Adrenal gland (tissue), 5 donors: ENCODE results near the gene SS18.

Experiments
- POLR2A ChIP-seq, 2 donors: fragments of 450-650 bp; IDR thresholded peaks; one replicate each; pipeline ENCODE4 v1.6.1; 2017; ENCODE audit warnings: antibody characterized with exemption in 2 of 2, mild to moderate bottlenecking in 2 of 2, moderate library complexity in 1 of 2
- TF ChIP-seq, protein P1 (sequence below), 6 experiments: fragments of 450-650 bp in 4 of 6; fragments of 200-600 bp in 2 of 6; sonication (generic) in 1 of 6; IDR thresholded peaks; 1 replicate in 5 of 6; 2 replicates in 1 of 6; pipeline versions ENCODE4 v1.5.1 to v1.8.0; 2016 to 2021; ENCODE audit warnings: antibody characterized with exemption in 6 of 6, mild to moderate bottlenecking in 2 of 6, moderate library complexity in 1 of 6
- donor health status: DM: no; HTN: no; CAD: no.

DNA sequence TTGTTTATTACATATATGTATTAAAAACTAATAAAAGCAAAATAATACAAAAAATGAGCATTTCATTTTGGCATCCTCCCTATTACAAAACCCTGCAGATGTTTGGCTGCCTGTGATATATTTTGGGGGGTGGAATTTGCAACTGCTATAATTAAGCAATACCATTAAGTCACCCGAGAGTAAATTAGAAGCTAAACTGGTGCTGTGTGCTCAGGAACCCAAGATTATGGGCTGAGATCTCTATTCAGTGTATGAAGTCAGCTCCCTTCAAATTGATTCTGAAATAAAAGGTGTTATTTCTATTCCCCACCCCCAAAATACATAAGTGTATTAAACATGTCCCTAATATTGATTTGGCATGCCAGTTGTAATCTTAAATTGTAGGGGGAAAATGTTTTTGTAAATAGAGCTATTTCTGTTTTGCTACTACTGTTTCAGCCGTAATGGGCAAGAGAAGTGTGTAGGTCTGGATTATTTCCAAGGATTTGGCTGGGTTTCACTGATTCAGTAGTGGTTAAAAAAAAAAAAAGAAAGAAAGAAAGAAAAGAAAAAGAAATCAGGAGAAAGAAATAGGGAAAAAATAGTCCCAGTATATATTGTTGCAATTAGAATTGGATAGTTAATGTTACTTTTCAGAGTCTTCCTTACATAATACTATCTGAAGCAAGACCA is 110.9 kb downstream of the SS18 start:
- TF ChIP-seq, protein P1, sequence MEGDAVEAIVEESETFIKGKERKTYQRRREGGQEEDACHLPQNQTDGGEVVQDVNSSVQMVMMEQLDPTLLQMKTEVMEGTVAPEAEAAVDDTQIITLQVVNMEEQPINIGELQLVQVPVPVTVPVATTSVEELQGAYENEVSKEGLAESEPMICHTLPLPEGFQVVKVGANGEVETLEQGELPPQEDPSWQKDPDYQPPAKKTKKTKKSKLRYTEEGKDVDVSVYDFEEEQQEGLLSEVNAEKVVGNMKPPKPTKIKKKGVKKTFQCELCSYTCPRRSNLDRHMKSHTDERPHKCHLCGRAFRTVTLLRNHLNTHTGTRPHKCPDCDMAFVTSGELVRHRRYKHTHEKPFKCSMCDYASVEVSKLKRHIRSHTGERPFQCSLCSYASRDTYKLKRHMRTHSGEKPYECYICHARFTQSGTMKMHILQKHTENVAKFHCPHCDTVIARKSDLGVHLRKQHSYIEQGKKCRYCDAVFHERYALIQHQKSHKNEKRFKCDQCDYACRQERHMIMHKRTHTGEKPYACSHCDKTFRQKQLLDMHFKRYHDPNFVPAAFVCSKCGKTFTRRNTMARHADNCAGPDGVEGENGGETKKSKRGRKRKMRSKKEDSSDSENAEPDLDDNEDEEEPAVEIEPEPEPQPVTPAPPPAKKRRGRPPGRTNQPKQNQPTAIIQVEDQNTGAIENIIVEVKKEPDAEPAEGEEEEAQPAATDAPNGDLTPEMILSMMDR (IDR thresholded peaks at IDR 0.05) = no peak
- no peak for TF ChIP-seq POLR2A (IDR thresholded peaks at IDR 0.05)
